Activated CD8-positive, alpha-beta T cell treated with anti-CD3 and anti-CD28 coated beads for 36 hours (primary cell): ENCODE results near the gene PAPPA2. TPM values are rescaled to one million over a fixed set of nuclear protein-coding genes. Genes with fewer than 3 reads are reported as not detected.

Experiments
- ATAC-seq: fragments of 200-7000 bp; cut with Tn5 transposase; one replicate; pipeline ENCODE4 v1.10.0; 2021; ENCODE audit warnings: mild to moderate bottlenecking, moderate library complexity
- CTCF ChIA-PET: fragments of 350-600 bp; sonication (Branson Sonifier 250); formaldehyde crosslinking; loops from one replicate; lab custom pipeline; 2021; ENCODE audit warnings: antibody characterized with exemption; lab: Charles Lee
- POLR2A ChIA-PET: fragments of 350-600 bp; sonication (Branson Sonifier 250); formaldehyde crosslinking; loops from one replicate; lab custom pipeline; 2021; ENCODE audit warnings: antibody characterized with exemption; lab: Charles Lee
- DNase-seq: peaks from one replicate; pipeline ENCODE4 v3.0.0-alpha.2; 2020
- H3K27ac Mint-ChIP-seq: one replicate; pipeline ENCODE4 v1.8.0; 2021; ENCODE audit warnings: mild to moderate bottlenecking, mixed read lengths
- H3K27me3 Mint-ChIP-seq: one replicate; pipeline ENCODE4 v1.8.0; 2021; ENCODE audit warnings: mixed read lengths
- H3K36me3 Mint-ChIP-seq: one replicate; pipeline ENCODE4 v1.8.0; 2021; ENCODE audit warnings: low read depth, mixed read lengths
- H3K4me1 Mint-ChIP-seq: one replicate; pipeline ENCODE4 v1.8.0; 2021; ENCODE audit warnings: low read depth, mixed read lengths
- H3K4me3 Mint-ChIP-seq: one replicate; pipeline ENCODE4 v1.8.0; 2021; ENCODE audit warnings: mild to moderate bottlenecking, moderate library complexity, mixed read lengths
- H3K9me3 Mint-ChIP-seq: one replicate; pipeline ENCODE4 v1.8.0; 2021; ENCODE audit warnings: mixed read lengths
- CTCF ChIP-seq: fragments of 200-600 bp; IDR thresholded peaks from one replicate; pipeline ENCODE4 v1.8.0; 2022; ENCODE audit warnings: antibody characterized with exemption, mild to moderate bottlenecking
- intact Hi-C: fragments of 100-400 bp; cut with micrococcal nuclease; formaldehyde crosslinking; loops from one replicate; pipeline ENCODE4 v1.10.0; 2022
- total RNA-seq, 2 experiments: library from RNA; stranded (reverse); gene quantifications; one replicate each; pipeline ENCODE4 v1.2.3, GENCODE V29; 2021

PAPPA2 gene
- total RNA-seq, 2 experiments from 2014 or later: 0.07 to 0.13 TPM

GRCh38 chr1:176499671-176500070 is 36.7 kb downstream of the PAPPA2 start:
- no peak overlapping the region for H3K27ac Mint-ChIP-seq
- POLR2A ChIA-PET: no interaction called here

GRCh38 chr1:176501599-176501998 is 38.6 kb downstream of the PAPPA2 start:
- no peak overlapping the region for H3K4me3 Mint-ChIP-seq
- ChIA-PET CTCF (no interaction called here), POLR2A (no interaction called here)
- ATAC-seq (no peak), DNase-seq (no peak)
- TF ChIP-seq CTCF: no peak
- no peaks in the 10 kb centered on the region for H3K36me3 Mint-ChIP-seq
- peaks cover 1% of the 10 kb centered on the region for H3K27me3 Mint-ChIP-seq
- no peaks in the 10 kb centered on the region for H3K9me3 Mint-ChIP-seq
- H3K4me1 Mint-ChIP-seq: no peaks in the 10 kb centered on the region
- no peak overlapping the region for H3K27ac Mint-ChIP-seq
- intact Hi-C loops: no loop called here

More at GRCh38 chr1:176499671-176500070, 36.7 kb downstream of the PAPPA2 start:
- CTCF ChIA-PET: no interaction called here
- intact Hi-C loops: no loop called here
- H3K4me1 Mint-ChIP-seq: no peaks in the 10 kb centered on the region
- ATAC-seq (no peak), DNase-seq (no peak)
- no peaks in the 10 kb centered on the region for H3K9me3 Mint-ChIP-seq
- H3K27me3 Mint-ChIP-seq: no peaks in the 10 kb centered on the region
- no peaks in the 10 kb centered on the region for H3K36me3 Mint-ChIP-seq
- H3K4me3 Mint-ChIP-seq: no peak overlapping the region
- no peak for TF ChIP-seq CTCF

- ChIA-PET CTCF (no interaction called here), POLR2A (no interaction called here)
- no peak overlapping the region for H3K4me3 Mint-ChIP-seq
- ATAC-seq (no peak), DNase-seq (no peak)
- no peaks in the 10 kb centered on the region for H3K36me3 Mint-ChIP-seq
- no peaks in the 10 kb centered on the region for H3K4me1 Mint-ChIP-seq
- H3K27me3 Mint-ChIP-seq: peaks cover 6% of the 10 kb centered on the region
- TF ChIP-seq CTCF: no peak
- intact Hi-C loops: no loop called here
- no peak overlapping the region for H3K27ac Mint-ChIP-seq
- H3K9me3 Mint-ChIP-seq: no peaks in the 10 kb centered on the region
Observed at GRCh38 chr1:176504848-176505553, 42.0 kb downstream of the PAPPA2 start.

- ATAC-seq (no peak), DNase-seq (no peak)
- intact Hi-C loops: no loop called here
- Mint-ChIP-seq H3K4me1 (no peaks in the 10 kb centered on the region), H3K27me3 (no peaks in the 10 kb centered on the region), H3K36me3 (no peaks in the 10 kb centered on the region), H3K27ac (no peak overlapping the region), H3K9me3 (no peaks in the 10 kb centered on the region), H3K4me3 (no peak overlapping the region)
- no peak for TF ChIP-seq CTCF
- CTCF ChIA-PET: no interaction called here
- POLR2A ChIA-PET: no interaction called here
Observed at GRCh38 chr1:176512966-176513365, 50.0 kb downstream of the PAPPA2 start.

- ChIA-PET CTCF (no interaction called here), POLR2A (no interaction called here)
- TF ChIP-seq CTCF: no peak
- Mint-ChIP-seq H3K27me3 (no peaks in the 10 kb centered on the region), H3K4me1 (no peaks in the 10 kb centered on the region), H3K9me3 (no peaks in the 10 kb centered on the region), H3K4me3 (no peak overlapping the region), H3K27ac (no peak overlapping the region), H3K36me3 (no peaks in the 10 kb centered on the region)
- ATAC-seq (no peak), DNase-seq (no peak)
- intact Hi-C loops: no loop called here
Observed at GRCh38 chr1:176515310-176515709, 52.3 kb downstream of the PAPPA2 start.
